ENCODE data around the gene CIB2.

CIB2 gene

DNA sequence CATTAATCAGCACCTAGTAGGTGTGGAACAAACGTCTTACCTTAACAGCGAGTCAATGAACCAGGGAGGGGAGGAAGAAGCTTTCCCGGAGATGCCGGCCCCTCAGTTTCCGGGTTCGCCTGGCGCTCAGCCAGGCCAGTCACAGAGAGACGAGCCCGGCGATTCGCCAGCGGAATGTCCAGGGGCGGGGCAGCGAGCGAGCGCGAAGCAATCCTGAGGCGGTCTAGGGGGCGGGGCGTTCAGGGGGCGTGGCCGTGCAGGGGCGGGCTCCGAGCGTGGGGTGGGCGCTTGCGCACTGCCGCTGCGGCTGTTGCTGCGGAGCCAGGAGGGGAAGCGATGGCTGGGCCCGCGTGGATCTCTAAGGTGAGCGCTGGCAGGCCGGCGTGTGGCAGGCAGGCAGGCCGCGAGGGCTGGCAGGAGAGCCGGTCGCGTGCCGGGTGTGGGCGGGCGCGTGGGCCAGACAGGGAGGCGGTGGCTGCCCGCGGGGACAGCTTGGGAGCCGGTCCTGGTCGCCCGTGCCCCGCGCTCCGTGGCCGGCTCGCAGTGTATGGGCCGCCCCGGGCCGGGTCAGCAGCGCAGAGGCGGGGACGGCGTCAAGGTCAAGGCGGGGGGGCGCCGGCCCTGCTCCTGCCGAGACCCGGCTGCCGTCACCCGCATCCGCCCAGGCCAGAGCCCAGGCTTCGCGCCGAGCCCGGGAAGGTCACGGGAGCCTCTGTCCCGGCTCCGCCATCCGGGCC is 18.0 kb upstream of the CIB2 start, which contains the start of gene IDH3A:
IDH3A (plus strand) TSS at position 295 of the 737 bp plus-strand sequence; CDS start at position 337, 42 bp downstream.
- DNase-seq (ENCODE audit: low spot score): peak; percentile 94

DNA sequence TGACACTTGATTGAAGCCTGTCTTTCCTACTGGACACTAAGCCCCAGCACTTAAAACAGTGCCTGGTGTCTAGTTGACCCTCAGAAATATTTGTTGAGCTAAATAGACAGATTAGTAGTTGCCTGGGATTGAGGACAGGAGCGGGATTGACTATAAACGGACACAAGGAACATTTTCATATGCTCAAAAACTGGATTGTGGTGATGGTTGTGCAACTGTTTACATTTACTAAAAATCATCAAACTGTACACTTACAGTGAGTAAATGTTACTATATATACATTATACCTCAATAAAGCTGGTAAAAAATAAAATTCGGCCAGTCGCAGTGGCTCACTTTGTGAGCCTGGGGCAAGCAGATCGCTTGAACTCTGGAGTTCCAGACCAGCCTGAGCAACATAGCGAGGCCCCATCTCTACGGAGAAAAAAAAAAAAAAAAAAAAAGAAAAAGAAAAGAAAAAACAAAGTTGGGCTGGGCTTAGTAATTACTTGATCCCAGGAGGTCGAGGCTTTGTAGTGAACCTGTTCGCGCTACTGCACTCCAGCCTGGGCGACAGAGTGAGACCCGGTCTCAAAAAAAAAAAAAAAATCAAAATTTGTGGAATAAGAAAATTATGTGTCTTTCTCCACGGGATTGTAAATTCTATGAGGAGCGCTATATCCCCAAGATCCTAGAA is 17.3 kb upstream of the CIB2 start:
- DNase-seq (ENCODE audit: low spot score): no peak

DNA sequence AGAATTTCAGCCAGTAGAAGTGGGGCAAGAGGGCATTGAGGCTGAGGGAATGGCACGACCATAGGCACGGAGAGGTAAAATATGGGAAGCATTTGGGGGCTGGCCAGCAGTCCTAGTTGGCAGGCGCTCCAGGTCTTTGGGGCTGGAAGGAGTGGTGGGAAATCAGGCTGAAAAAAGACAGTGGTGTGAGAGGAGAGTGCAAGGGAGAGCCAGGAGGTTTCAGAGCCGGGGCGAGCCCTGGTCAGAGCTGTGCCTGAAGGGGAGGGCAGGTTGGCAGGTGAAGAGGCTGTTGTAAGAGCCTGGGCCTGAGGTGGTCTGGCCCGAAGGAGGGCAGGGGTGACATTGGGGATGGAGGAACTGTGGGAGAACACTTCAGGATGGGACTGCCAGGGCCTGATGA is 16.3 kb upstream of the CIB2 start:
- DNase-seq (ENCODE audit: low spot score): no peak

DNA sequence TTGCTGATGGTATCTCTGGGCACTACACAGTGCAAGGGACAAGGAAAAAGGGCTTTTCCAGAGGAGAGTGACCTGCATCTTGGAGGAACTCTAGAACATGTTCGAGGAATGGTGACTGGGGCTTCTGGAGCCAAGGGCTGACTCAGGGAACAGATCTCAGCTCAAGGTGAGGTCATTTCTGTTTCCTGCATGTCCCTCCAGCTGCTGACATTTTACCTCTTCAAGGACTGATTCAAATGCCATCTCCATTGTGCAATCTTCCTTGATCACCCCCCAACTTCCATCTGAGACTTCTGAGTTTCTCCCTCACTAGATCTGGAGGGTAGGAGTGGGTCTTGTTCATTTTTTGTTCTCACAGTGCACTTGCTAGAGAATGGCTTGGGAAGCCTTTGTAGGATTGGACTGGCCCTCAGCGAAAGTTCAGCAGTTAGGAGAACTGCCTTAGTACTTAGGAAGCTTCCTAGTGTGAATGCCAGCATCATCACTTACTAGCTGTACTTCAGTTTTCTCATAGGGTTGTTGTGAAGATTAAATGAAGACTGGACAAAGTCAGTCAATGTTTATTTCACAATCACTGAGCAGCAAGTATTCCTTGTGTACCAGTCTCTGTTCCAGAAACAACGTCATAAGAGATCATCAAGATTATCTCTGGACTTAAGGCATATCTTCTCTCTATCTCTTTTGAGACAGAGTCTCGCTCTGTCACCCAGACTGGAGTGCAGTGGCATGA is 15.3 kb upstream of the CIB2 start:
- no peak for DNase-seq (ENCODE audit: low spot score)

DNA sequence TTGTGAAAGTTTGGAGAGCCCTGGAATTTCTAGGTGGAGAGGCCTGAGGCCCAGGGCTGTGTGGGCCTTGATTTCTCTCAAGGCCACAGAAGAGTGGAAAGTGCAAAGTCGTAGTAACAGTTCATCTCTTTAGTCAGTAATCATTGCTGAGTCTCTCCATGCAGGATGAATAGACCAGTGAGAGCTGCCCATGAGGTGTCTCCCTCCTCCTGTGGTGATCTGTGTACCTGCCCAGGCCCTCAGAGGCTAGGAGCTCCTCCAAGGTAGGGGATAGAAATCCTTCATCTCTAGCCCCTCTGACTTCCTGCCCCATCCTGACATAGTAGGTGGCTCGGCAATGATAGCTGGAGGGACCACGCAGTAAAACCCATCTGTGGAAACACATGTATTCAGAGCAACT is 11.1 kb upstream of the CIB2 start:
- DNase-seq (ENCODE audit: low spot score): no peak

DNA sequence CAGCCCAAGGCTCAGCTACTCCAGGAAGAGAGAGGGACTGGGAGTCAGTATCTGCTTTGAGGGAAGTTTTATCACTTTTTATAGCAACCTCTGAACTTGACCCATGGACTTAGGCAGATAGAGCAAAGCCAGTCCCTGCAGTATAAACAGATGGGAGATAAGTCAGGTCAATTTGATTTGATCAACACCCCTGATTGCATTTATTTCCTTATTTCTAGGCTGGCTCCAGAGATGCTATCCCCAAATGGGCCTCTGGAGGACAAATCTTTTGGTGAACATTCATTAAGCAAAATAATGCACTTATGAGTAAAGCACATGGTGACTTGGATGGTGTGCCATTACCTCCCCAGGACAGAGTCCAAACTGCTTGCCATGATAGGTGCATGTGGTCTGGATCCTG is 9.0 kb upstream of the CIB2 start:
- DNase-seq (ENCODE audit: low spot score): no peak

DNA sequence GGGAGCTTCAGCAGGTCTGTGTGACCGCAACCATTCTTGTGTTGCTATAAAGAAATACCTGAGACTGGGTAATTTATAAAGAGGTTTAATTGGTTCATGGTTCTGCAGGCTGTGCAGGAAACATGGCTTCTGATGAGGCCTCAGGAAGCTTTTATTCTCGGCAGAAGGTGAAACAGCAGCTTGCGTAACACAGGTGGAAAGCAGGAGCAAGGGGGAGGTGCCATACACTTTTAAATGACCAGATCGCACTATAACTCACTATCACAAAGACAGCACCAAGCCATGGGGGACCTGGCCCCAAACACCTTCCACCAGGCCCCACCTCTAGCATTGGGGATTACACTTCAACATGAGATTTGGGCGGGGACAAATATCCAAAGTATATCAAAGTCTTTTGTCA is 8.3 kb upstream of the CIB2 start:
- DNase-seq (ENCODE audit: low spot score): no peak

DNA sequence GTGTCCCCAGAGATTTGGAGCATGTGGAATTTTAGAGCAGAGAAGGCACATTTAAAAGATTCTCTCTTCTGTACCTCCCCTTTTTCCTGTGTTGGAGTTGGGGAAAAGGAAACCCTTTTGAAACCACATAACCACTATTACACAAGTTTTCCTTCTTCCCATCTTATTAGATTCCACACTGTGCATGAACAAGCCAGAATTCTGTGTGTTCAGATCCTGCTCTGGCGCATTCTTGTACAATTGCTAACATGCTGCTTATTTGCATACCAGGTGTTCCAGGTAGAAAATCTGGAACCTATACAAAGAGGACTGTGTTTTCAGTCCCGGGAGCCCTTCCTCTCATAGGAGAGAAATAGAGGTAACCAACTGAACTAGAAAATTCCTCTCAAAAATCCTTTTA is 2.6 kb upstream of the CIB2 start:
- DNase-seq (ENCODE audit: low spot score): no peak

DNA sequence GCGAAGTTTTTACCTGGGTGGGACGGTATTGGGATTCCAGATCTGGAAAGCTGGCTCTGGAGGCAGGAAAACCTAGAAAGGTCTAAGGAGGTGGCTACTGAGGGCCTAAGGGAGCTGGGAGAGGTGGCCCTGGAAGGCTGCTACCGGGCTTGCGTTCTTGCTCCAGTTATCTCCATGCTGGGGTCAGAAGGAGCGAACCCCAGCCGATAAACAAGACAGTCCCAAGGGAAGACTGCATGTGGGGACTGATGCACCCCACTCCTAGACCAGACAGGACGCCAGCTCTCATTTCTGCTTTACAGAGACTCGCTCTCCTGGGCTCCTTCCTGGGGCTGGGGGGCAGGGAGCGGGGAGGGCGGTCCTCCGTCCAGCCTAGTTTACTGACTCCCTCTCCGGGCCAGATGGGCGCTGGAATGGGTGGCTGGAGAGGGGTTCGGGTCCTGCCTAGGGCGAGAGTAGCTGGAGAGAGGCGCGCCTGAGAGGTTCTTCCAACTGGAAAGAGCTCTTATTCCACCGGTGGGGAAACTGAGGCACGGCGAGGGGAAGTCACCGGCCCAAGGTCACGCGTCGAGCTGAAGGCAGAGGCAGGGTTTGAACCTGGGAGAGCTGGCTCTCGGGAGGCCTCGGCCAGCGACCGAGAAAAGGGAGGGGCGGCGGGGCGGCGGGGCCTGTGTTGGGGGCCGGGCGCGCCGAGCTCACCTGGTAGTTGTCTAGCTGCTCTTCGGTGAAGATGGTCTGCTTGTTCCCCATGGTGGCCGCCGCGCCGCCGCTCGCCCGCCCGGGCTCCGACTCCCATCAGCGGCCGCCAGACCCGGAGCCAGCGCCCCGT is 565 bp downstream of the CIB2 start:
- no peak for DNase-seq (ENCODE audit: low spot score)

DNA sequence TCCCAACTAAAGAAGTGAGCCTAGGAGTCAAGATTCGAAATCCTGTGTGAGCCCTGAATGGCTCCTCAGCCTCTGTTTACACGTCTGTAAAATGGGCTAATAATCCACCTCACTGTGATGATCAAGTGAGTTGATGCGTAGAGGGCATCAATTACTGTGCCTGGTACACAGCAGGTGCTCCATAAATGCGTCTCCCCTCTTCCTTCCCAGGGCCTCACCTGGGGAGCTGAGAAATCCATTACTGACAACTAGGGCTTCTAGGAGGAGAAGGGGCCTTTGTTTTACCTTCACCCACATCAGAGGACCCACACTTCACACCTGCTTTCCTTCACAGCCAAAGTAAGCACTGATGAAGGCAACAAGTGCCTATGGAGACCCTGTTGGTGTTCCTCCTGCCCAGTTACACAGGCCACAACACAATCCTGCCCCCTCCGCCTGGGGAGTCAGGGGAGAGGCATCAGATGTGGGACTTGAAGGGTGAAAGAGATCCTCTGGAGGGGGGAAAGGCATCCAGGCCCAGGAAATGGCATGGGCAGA is 1.4 kb downstream of the CIB2 start:
- DNase-seq (ENCODE audit: low spot score): peak; percentile 28

DNA sequence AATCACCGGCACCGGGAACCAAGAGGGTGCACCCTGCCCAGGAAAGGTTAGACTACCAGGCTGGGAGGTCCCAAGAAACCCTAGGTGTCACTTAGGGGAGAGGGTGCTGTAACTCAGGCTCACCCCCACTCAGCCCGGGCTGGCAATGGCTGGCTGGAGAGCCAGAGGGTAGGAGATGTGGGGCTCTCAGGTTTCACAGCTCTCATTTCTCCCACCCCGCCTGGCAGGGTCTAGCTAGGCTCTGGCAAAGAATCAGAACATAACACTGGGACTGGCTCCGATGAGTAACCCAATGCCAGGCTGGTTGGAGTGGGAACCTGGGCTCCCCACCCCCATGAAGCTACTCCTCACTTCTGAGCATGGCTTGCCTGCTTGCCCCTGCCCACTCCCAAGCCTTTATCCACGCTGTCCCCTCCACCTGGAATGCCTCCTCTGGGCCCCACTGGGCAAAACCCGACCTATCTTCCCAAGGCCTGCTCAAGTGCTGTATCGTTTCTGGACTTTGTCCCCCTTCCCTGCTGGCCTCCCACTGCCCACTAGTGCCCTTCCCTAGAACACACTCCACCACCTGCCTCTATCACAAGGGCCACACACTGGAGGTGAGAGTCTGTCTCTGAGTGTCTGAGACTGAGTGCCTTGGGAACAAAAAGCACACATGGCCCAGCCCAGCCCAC is 2.0 kb downstream of the CIB2 start:
- DNase-seq (ENCODE audit: low spot score): peak; percentile 37

DNA sequence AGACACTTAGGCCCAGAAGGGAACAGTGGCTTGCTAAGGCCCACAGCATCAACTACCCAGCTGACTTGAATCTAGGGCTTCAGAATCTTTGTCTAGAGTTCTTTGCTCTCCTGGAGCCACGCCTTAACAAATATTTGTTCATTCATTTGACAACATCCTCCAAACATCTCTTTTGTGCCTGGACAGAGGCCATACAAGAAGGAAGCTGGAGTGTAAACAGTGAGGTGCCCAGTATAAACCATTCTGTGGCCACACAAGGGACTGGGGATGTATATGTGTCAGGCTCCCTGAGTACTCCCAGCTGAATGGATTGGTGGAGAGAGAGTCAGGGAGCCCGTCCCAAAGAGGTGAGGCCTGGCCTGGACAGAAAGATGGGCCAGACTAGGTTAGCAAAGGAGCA is 3.4 kb downstream of the CIB2 start:
- DNase-seq (ENCODE audit: low spot score): peak; percentile 37

DNA sequence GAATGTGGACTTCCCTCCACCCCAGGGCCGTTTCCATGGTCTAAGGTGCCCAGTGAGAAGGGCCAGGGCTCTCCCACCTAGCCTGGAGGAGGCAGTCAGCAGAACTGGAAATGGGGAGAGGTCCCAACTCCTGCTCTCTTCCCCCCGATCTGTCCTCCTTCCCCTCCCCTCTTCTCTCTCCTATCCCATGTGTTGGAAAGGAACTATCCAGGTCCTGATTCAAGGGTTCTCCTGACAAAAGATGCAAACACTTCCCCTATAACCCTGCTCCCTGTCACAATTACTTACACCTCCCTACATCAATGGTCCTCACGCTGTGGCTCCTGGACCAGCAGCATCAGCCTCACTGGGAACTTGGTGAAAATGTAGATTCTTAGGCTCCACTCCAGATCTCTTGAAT is 6.0 kb downstream of the CIB2 start:
- no peak for DNase-seq (ENCODE audit: low spot score)

DNA sequence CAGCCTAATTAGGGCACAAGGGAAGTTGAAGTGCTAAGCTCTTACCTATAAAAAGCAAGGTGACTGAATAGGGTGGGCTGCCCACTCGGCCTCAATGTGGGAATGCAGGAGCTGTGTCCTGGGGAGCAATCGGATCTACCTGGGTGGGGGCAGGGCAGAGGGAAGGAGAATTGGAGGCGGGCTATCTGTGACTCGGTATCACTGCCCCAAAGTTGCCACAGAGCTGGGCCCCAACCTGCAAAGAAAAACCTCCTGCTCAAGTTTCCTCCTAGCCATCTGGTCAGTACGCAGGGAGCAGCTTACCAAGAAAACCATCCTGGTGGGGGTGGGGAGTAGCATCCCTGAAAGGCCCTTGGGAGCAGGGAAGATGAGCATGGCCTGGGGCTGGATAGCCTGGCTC is 10.7 kb downstream of the CIB2 start:
- DNase-seq (ENCODE audit: low spot score): no peak

DNA sequence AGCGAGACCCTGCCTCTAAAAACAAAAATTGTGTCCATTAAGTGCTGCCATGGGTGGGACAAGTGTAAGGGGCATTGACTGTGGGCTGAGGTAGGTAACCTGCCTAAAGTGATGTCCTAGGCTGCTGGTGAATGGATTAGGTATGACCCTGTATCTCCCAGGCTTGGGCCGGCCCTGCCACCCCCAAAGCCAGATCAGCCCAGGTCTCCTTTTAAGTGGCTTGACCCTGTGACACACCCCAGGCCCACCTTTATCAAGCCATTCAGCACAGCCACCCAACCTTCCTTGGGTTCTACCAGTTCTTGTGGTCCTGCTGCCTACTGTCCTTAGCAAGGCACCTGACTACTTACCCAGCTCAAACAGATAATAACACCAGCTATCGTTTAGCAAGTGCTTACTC is 18.7 kb downstream of the CIB2 start:
- DNase-seq (ENCODE audit: low spot score): no peak

DNA sequence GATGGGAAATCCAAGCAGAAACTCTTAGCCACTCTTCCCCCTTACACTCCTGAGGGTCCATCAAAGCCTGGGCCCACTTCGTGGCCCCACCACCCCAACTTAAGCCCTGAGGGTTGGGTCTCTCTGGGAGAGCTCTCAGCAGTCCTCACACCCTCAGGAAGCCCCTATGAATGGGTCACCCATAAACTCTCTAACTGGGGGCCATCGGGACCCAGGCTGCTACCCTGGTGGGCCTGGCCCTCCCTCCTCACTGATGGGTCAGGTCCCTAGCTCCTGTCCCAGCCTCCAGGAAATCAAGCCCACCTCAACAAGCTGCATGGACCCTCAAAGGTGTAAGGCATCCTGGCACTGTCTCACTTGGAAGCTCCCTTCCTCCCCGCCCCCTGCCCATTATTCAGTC is 19.5 kb downstream of the CIB2 start:
- no peak for DNase-seq (ENCODE audit: low spot score)

DNA sequence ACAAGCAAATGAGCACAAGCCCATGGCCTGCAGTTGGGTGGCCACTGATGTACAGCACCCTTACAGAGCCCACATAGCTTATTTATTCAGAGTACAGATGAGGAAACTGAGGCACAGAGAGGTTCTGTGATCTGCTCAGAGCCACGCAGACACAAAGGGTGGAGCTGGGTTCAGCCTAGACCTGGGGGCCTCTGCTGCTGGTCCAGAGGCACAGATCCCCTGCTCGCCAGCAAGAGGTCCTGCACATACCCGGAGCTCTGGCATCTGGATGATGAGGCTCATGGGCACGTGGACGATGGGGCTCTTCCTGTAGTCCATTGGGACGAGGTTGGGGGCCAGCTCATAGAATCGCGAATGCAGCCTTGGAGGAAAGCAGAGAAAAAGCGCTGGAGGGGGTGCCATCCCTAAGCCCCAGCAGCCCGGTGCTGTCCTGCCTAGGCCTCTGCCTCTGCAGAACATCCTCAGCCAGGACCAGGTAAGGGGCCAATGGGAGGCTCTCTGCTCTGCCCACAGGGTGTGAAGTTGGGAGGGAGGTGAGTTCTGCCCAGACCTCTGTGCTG is 20.2 kb downstream of the CIB2 start:
- no peak for DNase-seq (ENCODE audit: low spot score)

DNA sequence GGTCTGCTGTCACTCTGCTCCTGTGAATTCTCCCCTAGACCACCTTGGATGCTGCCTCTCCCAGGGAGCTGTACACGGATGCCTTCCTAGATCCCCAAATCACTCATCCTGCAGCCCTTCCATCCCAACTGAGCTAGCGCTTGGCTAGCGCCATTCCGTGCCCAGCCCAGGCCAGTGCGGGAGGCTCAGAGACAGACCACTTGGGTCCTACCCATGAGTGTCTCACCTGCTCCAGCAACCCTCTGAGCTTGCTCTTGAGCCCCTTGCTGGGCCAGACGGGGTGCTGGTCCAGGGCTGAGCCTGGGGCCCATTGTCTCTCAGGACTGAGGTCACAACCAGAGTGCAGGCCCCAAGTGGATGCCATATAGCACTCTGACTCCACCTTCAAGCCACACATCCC is 21.1 kb downstream of the CIB2 start:
- no peak for DNase-seq (ENCODE audit: low spot score)

DNA sequence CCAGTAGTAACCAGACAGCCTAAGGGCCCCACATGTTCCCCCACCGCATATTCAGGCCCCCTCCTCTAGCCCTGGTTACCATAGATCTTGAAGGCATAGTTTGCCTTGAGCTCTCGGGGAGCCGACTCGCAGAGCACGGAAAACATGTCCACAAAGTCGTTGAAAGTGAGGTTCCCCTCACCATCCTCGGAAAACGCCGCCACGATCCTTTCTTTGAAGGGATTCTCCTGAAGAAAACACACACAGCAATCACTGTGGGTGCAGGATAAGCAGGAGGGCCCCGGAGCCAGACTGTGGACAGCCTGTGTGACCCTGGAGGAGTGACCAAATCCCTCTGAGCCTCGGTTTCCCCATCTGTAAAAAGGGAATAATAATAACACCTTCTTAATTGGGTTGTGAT is 22.1 kb downstream of the CIB2 start:
- DNase-seq (ENCODE audit: low spot score): no peak

DNA sequence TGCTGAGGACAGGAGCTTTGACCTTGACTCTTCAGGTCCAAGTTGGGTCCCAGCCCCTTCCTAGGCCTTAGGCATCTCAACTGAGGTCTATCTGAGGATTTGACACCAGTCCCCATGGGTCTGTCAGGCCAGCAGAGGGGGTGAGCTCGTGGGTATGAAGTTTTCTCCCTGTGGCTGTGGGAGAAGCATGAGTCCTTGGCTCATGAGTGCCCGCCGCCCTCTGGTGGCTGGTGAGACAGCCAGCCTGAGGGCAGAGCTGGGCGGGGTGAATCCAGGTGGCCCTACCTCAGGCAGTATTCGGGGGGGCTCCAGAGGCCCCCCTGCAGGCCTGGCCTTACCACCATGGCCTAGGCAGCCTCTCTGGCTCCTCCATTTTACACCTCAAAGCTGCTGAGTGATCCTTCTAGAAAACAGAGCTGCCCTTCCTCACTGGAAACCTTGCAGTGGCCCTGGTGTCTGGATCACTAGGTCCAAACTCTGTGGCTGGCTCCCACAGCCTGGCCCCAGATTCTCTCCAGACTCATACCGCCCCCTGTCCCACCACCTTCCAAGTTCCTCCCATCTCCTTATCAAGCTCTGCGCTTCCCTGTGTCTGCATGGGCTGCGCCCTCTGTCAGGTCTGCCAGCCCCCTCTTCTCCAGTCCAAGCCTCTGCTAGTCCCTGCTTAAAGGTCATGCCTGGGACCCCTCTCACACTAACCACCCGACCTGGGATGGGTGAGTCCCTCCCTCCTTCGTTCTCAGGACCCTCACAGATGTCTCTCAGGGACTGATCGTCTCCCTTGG is 22.8 kb downstream of the CIB2 start:
- DNase-seq (ENCODE audit: low spot score): peak; percentile 93
